ENCODE data around the gene PARM1.

- TF ChIP-seq POLR2A (IDR thresholded peaks at IDR 0.05) (no peak), CTCF (IDR thresholded peaks at IDR 0.05) (no peak)
Observed at GRCh38 chr4:74947798-74948197, 14.9 kb downstream of the PARM1 start.
